MM.1S (cell line): ENCODE results near the gene LIPH.

Experiments
- DNase-seq: peaks from one replicate; pipeline ENCODE4 v3.0.0-alpha.2; 2015
- H2AFZ ChIP-seq: fragments of 300-600 bp; sonication (generic); 2 replicates; pipeline ENCODE4 v1.6.0; 2016; ENCODE audit warnings: antibody characterized with exemption, low read length
- H3F3A ChIP-seq: fragments of 300-600 bp; sonication (generic); 2 replicates; pipeline ENCODE4 v1.6.1; 2016; ENCODE audit warnings: mild to moderate bottlenecking, antibody characterized with exemption, low read length, moderate library complexity, mixed read lengths; ENCODE audit not compliant: insufficient read depth
- H3K27ac ChIP-seq: fragments of 300-600 bp; sonication (generic); 2 replicates; pipeline ENCODE4 v1.5.1; 2016; ENCODE audit warnings: mild to moderate bottlenecking, low read length
- H3K27me3 ChIP-seq: fragments of 300-600 bp; sonication (generic); replicated peaks from 2 replicates; pipeline ENCODE4 v1.6.0; 2016; ENCODE audit warnings: low read length; ENCODE audit not compliant: insufficient read depth
- H3K36me3 ChIP-seq: fragments of 300-600 bp; sonication (generic); replicated peaks from 2 replicates; pipeline ENCODE4 v1.6.1; 2016; ENCODE audit warnings: mild to moderate bottlenecking, low read length, mixed read lengths; ENCODE audit not compliant: insufficient read depth
- H3K4me1 ChIP-seq: fragments of 300-600 bp; sonication (generic); 2 replicates; pipeline ENCODE4 v1.6.1; 2016; ENCODE audit warnings: low read length, mixed read lengths
- H3K4me2 ChIP-seq: fragments of 300-600 bp; sonication (generic); 2 replicates; pipeline ENCODE4 v1.6.0; 2016; ENCODE audit warnings: low read depth, low read length
- H3K4me3 ChIP-seq: fragments of 300-600 bp; sonication (generic); 2 replicates; pipeline ENCODE4 v1.5.1; 2016; ENCODE audit warnings: low read length, mixed read lengths
- H3K79me2 ChIP-seq: fragments of 300-600 bp; sonication (generic); 2 replicates; pipeline ENCODE4 v1.6.1; 2016; ENCODE audit warnings: mixed run types, low read length, mixed read lengths
- H3K9ac ChIP-seq: fragments of 300-600 bp; sonication (generic); 2 replicates; pipeline ENCODE4 v1.6.1; 2016; ENCODE audit warnings: low read length, mixed read lengths
- H3K9me2 ChIP-seq: fragments of 300-600 bp; sonication (generic); replicated peaks from 2 replicates; pipeline ENCODE4 v1.6.1; 2016; ENCODE audit warnings: mild to moderate bottlenecking, low read length, mixed read lengths; ENCODE audit not compliant: insufficient read depth
- H3K9me3 ChIP-seq: fragments of 300-600 bp; sonication (generic); replicated peaks from 2 replicates; pipeline ENCODE4 v1.6.1; 2016; ENCODE audit warnings: mild to moderate bottlenecking, low read length, mixed read lengths; ENCODE audit not compliant: insufficient read depth
- H4K20me1 ChIP-seq: fragments of 300-600 bp; sonication (generic); 2 replicates; pipeline ENCODE4 v1.6.1; 2016; ENCODE audit warnings: mild to moderate bottlenecking, low read length, moderate library complexity, mixed read lengths; ENCODE audit not compliant: insufficient read depth
- CTCF ChIP-seq: fragments of 300-600 bp; sonication (generic); IDR thresholded peaks from 2 replicates; pipeline ENCODE4 v1.5.1; 2016; ENCODE audit warnings: antibody characterized with exemption, low read length, mixed read lengths
- EZH2 ChIP-seq: fragments of 300-600 bp; sonication (generic); optimal IDR thresholded peaks from 2 replicates; pipeline ENCODE3; 2017; ENCODE audit warnings: low read depth, mild to moderate bottlenecking, antibody characterized with exemption, low read length, mixed read lengths
- EZH2phosphoT487 ChIP-seq: fragments of 300-600 bp; sonication (generic); IDR thresholded peaks from 2 replicates; pipeline ENCODE4 v1.6.1; 2018; ENCODE audit warnings: antibody characterized with exemption, low read length

LIPH gene

GRCh38 chr3:185519021-185519420 lies 33.4 kb downstream of the LIPH start:
- Histone ChIP-seq H3K36me3 (no peaks in the 10 kb centered on the region), H3K9me2 (no peaks in the 10 kb centered on the region), H3K4me3 (no peak overlapping the region), H3K9me3 (no peaks in the 10 kb centered on the region), H3F3A (no peaks in the 10 kb centered on the region), H3K27ac (no peak overlapping the region), H3K4me1 (peaks cover 15% of the 10 kb centered on the region), H3K27me3 (no peaks in the 10 kb centered on the region), H3K9ac (no peak overlapping the region), H2AFZ (no peak overlapping the region), H4K20me1 (no peaks in the 10 kb centered on the region), H3K4me2 (no peak overlapping the region), H3K79me2 (no peaks in the 10 kb centered on the region)
- DNase-seq = no peak
- TF ChIP-seq EZH2phosphoT487 (no peak), EZH2 (no peak)

- Histone ChIP-seq H3F3A (no peaks in the 10 kb centered on the region), H3K9me3 (no peaks in the 10 kb centered on the region)
- no peak for DNase-seq
These were observed 34.8 kb downstream of the LIPH start for GRCh38 chr3:185517387-185518130.

GRCh38 chr3:185511711-185512110 lies 40.7 kb downstream of the LIPH start:
- H4K20me1 ChIP-seq = no peaks in the 10 kb centered on the region
- peaks cover 1% of the 10 kb centered on the region for H3K4me1 ChIP-seq
- H3K9ac ChIP-seq = no peak overlapping the region
- H3K9me3 ChIP-seq = no peaks in the 10 kb centered on the region
- no peak overlapping the region for H3K4me3 ChIP-seq
- H3F3A ChIP-seq = no peaks in the 10 kb centered on the region
- H2AFZ ChIP-seq = no peak overlapping the region
- H3K4me2 ChIP-seq = no peak overlapping the region
- no peak for DNase-seq
- TF ChIP-seq EZH2 (no peak), EZH2phosphoT487 (no peak), CTCF (no peak)
- no peaks in the 10 kb centered on the region for H3K9me2 ChIP-seq
- H3K27ac ChIP-seq = no peak overlapping the region
- no peaks in the 10 kb centered on the region for H3K36me3 ChIP-seq
- no peaks in the 10 kb centered on the region for H3K79me2 ChIP-seq
- H3K27me3 ChIP-seq = no peaks in the 10 kb centered on the region

More at GRCh38 chr3:185517387-185518130, 34.8 kb downstream of the LIPH start:
- Histone ChIP-seq H3K9me2 (no peaks in the 10 kb centered on the region), H3K4me3 (no peak overlapping the region), H3K27me3 (no peaks in the 10 kb centered on the region), H3K36me3 (no peaks in the 10 kb centered on the region), H3K79me2 (no peaks in the 10 kb centered on the region), H3K4me1 (peaks cover 15% of the 10 kb centered on the region), H4K20me1 (no peaks in the 10 kb centered on the region), H3K9ac (no peak overlapping the region), H3K27ac (peak overlapping the region; percentile 4; the same call in 1 of the 2 replicates), H3K4me2 (peak overlapping the region; percentile 32), H2AFZ (peak overlapping the region; percentile 17)
- no peak for TF ChIP-seq EZH2
- no peak for TF ChIP-seq EZH2phosphoT487
- no peak for TF ChIP-seq CTCF

GRCh38 chr3:185508335-185508991 lies 43.9 kb downstream of the LIPH start:
- Histone ChIP-seq H3K4me3 (no peak overlapping the region), H3K9me2 (no peaks in the 10 kb centered on the region), H3F3A (no peaks in the 10 kb centered on the region), H3K79me2 (no peaks in the 10 kb centered on the region), H2AFZ (no peak overlapping the region), H3K27ac (no peak overlapping the region), H3K9me3 (no peaks in the 10 kb centered on the region), H3K36me3 (no peaks in the 10 kb centered on the region), H3K27me3 (no peaks in the 10 kb centered on the region), H3K4me1 (no peaks in the 10 kb centered on the region), H4K20me1 (no peaks in the 10 kb centered on the region), H3K9ac (no peak overlapping the region), H3K4me2 (no peak overlapping the region)
- TF ChIP-seq EZH2phosphoT487 (no peak), CTCF (no peak), EZH2 (no peak)
- no peak for DNase-seq
